ENCODE data around the gene PLXDC2.
A peak's percentile ranks its signal among the peaks of the same experiment; 100 is the strongest.

- TF ChIP-seq CTCF (conservative IDR thresholded peaks at IDR 0.05; ENCODE audit: low read length) (no peak), EZH2phosphoT487 (IDR thresholded peaks at IDR 0.05; ENCODE audit: borderline replicate concordance) (peak; percentile 38; the same call in 1 of the 2 replicates)
Measured at GRCh38 chr10:19782430-19783089, 33.7 kb upstream of the PLXDC2 start.

All from Loucy (cell line).